NCI-H1048 (cell line): ENCODE results near the gene TRMT44.
A peak's percentile ranks its signal among the peaks of the same experiment; 100 is the strongest.

Experiments used
- DNase-seq: peaks from one replicate; lab custom pipeline; 2025; lab: John Stamatoyannopoulos, UW

The TRMT44 gene, protein sequence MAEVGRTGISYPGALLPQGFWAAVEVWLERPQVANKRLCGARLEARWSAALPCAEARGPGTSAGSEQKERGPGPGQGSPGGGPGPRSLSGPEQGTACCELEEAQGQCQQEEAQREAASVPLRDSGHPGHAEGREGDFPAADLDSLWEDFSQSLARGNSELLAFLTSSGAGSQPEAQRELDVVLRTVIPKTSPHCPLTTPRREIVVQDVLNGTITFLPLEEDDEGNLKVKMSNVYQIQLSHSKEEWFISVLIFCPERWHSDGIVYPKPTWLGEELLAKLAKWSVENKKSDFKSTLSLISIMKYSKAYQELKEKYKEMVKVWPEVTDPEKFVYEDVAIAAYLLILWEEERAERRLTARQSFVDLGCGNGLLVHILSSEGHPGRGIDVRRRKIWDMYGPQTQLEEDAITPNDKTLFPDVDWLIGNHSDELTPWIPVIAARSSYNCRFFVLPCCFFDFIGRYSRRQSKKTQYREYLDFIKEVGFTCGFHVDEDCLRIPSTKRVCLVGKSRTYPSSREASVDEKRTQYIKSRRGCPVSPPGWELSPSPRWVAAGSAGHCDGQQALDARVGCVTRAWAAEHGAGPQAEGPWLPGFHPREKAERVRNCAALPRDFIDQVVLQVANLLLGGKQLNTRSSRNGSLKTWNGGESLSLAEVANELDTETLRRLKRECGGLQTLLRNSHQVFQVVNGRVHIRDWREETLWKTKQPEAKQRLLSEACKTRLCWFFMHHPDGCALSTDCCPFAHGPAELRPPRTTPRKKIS

DNA sequence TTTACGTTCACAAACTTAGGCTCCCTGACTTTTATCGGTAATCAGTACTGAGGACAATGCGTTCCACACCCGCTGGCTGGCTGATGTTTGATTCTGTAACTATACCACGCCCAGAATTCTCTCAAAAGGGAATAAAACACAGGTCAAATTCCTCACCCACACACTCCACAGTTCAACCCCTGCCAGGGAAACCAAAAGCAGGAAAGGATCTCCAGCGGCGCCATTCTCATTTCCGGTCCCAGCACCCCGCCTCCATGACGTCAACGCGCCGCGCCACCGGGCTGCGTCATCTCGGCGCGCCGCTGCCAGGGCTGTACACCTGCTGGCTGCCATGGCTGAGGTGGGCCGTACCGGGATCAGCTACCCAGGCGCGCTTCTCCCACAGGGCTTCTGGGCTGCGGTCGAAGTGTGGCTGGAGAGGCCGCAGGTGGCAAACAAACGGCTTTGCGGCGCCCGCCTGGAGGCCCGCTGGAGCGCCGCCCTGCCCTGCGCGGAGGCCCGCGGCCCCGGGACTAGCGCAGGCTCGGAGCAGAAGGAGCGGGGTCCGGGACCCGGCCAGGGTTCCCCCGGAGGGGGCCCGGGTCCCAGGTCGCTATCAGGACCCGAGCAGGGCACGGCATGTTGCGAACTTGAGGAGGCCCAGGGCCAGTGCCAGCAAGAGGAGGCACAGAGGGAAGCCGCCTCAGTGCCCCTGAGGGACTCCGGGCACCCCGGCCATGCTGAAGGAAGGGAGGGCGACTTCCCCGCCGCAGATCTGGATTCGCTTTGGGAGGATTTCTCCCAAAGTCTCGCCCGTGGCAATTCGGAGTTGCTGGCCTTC is at the start of gene TRMT44, which contains the start of gene ACOX3:
Gene TRMT44, plus strand, starts transcription at position 286 of the 820 bp plus-strand sequence. Its CDS starts 46 bp downstream, at position 332.
Gene ACOX3, minus strand, starts transcription at position 232 of the 820 bp plus-strand sequence. CDS start 24,202 bp downstream, outside the sequence.
- DNase-seq: peak; percentile 58

- DNase-seq: no peak
Measured at GRCh38 chr4:8391071-8391470, 49.5 kb upstream of the TRMT44 start.

DNA sequence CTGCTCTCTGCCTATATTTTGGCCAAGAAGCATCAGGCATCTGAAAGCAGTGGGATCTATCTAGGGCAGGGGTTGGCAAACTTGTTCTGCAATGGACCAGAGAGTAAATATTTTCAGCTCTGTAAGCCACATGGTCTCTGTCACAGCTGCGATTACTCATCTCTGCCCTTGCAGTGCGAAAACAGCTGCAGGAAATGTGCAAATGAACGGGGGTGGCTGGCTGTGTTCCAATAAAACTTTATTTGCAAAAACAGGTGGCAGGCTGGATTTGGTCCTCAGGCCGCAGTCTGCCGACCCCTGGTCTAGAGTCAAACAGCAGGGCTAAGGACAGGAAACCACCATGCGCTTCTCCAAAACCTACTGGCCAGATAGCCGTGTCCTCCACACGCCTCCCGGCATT is 48.6 kb upstream of the TRMT44 start:
- DNase-seq: no peak

- no peak for DNase-seq
Measured at GRCh38 chr4:8392591-8393190, 47.9 kb upstream of the TRMT44 start.

DNA sequence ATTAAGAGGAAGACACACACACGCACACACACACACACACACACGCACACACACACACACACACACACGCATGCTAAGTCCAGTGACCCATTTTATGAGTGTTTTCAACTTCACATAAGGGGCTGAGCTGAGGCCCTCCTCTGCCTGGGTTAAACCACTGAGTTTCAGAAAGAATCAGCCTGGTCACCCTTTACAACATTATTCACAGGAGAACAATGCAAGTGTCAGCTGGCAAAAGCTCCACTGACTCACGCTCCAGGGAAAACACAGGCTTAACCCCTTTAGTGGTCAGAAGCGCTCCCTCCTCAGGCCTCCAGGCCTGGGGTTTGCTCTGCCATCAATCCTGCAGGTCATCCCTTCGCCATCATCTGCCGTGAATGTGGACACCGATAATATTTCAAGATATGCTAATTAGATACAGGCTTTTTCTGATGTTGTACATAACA is 47.0 kb upstream of the TRMT44 start:
- DNase-seq: no peak

GRCh38 chr4:8394061-8394519 is 46.5 kb upstream of the TRMT44 start:
- no peak for DNase-seq

GRCh38 chr4:8394806-8395205 is 45.8 kb upstream of the TRMT44 start:
- DNase-seq: no peak

DNA sequence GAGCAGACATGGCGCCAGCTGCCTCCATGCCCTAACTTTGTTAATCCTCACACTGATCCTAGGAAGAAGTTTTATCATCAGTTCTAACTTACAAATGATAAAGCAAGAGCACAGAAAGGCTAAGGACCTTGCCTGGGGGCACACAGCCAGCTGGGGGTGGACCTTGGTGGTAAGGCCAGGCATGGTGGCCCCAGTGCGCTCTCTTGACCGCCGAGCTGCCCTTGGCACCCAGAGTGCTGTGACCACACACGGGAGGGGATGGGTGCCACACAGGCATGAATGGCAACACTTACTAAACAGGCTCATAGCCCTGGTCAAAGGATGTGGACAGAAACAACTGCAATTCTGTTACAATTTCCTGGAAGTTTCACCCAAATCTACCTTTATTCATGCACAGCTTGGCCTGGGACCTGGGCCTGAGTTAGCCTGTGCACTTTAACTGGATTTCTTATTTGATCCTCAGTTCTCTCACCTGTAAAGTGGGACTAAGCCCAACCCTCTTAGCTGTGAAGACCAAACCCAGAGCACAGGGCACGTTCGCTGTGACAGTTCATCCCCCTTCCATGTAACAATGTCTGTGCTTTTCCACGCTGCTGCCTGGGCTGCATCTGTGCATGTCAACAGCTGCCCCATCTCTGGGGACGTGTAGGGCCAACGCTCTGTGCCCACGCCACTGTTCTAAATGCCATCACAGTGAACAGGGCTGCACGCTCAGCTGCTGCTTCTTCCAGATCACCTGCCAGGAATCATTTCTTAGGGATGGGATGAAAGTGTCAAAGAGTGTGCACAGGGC is 44.9 kb upstream of the TRMT44 start:
- DNase-seq: no peak

- DNase-seq: no peak
Measured at GRCh38 chr4:8396762-8397406, 43.7 kb upstream of the TRMT44 start.

GRCh38 chr4:8398347-8398746 is 42.2 kb upstream of the TRMT44 start:
- DNase-seq: no peak

DNA sequence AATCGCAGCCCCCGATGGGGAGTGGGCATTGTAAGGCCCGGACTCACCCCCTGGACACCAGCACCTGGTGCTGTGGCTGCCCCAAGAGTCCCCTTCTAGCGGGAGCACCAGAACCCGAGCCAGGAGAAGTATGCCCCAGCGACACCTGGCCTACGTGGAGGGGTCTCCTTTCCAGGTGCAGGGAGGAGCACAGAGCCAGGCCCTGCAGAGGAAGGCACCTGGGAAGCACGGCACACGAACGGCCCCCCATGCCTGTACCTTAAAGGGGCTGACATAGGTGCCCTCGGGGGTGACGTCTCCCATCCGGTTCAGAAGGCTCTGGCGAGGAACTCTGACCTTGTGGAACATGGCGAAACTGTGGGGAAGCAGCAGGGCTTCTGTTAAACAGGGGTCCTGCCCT is 41.3 kb upstream of the TRMT44 start:
- DNase-seq: no peak

DNA sequence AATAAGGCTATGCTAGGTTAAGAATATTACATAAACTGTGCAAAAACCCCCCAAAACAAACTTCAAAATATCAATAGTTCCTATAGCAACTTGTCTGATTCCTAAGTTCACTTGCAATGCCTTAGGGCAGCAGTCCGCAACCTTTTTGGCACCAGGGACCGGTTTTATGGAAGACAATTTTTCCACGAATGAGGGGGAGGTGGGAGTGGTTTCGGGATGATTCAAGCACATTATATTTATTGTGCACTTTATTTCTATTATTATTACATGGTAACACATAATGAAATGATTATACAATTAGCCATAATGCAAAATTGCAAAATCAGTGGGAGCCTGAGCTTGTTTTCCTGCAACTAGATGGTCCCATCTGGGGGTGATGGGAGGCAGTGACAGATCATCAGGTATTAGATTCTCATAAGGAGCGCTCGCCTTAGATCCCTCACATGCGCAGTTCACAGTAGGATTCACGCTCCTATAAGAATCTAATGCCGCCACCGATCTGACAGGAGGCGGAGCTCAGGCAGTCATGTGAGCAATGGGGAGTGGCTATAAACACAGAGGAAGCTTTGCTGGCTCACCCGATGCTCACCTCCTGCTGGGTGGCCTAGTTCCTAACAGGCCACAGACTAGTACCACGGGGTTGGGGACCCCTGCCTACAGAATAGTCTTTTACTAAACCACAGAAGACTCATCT is 39.8 kb upstream of the TRMT44 start:
- no peak for DNase-seq

- no peak for DNase-seq
Measured at GRCh38 chr4:8401665-8402064, 38.9 kb upstream of the TRMT44 start.

DNA sequence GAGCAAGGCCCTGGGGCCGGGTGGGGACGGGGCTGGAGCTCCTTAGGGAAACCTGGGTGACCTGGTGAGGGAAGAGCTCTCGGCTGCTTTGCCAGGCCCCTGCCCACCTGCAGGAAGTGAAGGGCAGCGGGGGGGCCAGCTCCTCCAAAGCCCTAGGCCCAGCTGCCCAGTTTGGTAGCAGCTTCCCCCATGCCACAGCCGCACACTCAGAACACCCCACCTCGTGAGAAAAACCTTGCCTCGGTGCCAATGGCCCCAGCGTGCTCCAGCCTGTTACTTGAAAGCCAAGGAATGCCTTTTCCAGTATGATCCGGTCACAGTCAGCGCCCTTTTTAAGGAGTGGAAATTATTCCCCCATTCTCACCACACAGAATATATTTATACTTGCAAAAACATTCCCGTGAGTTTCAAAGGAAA is 38.4 kb upstream of the TRMT44 start:
- no peak for DNase-seq

DNA sequence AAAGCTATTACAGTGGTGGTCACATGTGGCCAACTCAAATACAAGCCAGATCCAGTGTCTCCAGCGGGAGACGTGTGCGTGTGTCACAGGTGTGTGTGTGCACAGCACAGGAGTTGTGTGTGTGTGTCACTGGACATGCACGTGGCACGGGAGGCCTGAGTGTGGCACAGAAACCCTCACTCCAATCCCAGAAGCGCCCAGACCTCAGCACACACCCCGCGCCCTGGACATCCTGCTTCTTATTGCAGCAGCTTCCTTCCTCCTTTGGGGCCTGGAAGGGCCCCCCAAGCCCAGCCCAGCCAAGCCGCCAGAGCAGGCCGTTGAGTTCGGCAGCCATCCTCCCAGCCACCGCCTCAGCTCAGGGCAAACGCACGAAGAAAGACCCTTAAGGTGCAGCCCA is 37.9 kb upstream of the TRMT44 start:
- DNase-seq: no peak

DNA sequence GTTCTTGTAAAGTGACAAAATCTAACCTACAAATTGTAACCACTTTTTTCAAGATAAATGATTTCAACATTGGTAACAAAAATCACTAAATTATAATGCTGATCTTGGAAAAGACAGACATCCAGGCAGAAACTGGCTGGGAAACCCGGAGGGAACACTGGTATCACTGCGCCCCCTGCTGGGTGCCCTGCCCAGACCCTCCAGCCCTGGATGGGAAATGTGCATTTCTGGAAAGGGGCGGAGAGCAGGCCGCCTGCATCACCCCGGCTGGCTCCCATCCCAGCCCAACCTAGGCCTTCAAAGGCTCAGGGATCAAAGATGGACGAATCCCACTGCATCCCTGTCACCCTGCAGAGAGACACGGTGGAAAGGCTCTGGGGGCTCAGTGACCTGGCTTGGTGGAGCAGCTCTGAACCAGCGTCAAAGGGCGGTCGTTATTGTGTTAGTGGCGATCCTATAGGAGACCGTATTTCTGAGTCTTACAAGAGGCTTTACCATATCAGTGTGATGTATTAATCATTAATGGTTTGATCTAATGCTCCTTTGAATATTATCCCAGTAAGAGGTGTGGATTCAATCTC is 37.3 kb upstream of the TRMT44 start:
- peak; percentile 18 for DNase-seq

GRCh38 chr4:8403976-8404375 is 36.6 kb upstream of the TRMT44 start:
- no peak for DNase-seq

GRCh38 chr4:8404791-8405515 is 35.6 kb upstream of the TRMT44 start:
- no peak for DNase-seq

DNA sequence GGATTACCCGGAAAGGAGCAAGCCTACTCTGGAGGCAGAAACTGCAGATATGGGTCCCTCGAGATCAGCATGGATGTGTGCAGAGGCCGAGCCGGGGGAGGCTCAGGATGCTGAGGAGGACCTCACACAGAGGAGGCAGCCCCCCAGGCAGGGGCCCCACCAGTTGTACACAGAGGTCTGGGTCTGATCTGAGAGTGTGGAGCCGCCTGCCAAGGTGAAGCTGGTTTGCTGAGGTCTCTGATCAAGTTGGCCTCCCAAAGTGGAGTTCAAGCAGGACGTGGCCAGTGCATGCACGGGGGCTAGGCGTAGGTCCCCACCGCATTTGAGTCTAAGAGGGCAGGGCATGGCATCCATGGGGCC is 35.1 kb upstream of the TRMT44 start:
- DNase-seq: no peak
